Muscle of leg (tissue), 11 donors: ENCODE results near the gene OTOGL. TPM values are rescaled to one million over a fixed set of nuclear protein-coding genes. Genes with fewer than 3 reads are reported as not detected.
A peak's percentile ranks its signal among the peaks of the same experiment; 100 is the strongest.
"Not testable (repeated sequence)": the region's sequence is repeated elsewhere in the genome, so short reads cannot be mapped to it uniquely, and the experiment has no call there.

Experiments used
- DNase-seq: peaks from one replicate; pipeline ENCODE4 v3.0.0; 2013
- H3K27ac ChIP-seq: one replicate; pipeline ENCODE4 v1.5.1; 2013; ENCODE audit warnings: mild to moderate bottlenecking, low read length, control low read depth
- H3K27me3 ChIP-seq: one replicate; pipeline ENCODE4 v1.6.1; 2013; ENCODE audit warnings: low read length; ENCODE audit not compliant: control insufficient read depth, insufficient read depth
- H3K36me3 ChIP-seq: one replicate; pipeline ENCODE4 v1.6.1; 2013; ENCODE audit warnings: low read length; ENCODE audit not compliant: control insufficient read depth, insufficient read depth
- H3K4me1 ChIP-seq: one replicate; pipeline ENCODE4 v1.6.1; 2013; ENCODE audit warnings: low read length; ENCODE audit not compliant: control insufficient read depth, insufficient read depth
- H3K4me3 ChIP-seq: one replicate; pipeline ENCODE4 v1.5.1; 2013; ENCODE audit warnings: low read length, control low read depth
- H3K9me3 ChIP-seq: replicated peaks from 2 replicates; pipeline ENCODE4 v1.6.1; 2013; ENCODE audit warnings: low read depth, low read length; ENCODE audit not compliant: control insufficient read depth
- WGBS: methylation state at CpG from one replicate; pipeline ENCODE4 v1.1.5; 2013; ENCODE audit warnings: missing lambda C conversion rate; ENCODE audit not compliant: insufficient coverage; 5-methylcytosine and 5-hydroxymethylcytosine counted together
- polyA plus RNA-seq, 8 donors: library from polyadenylated mRNA; unstranded; fragments of 120-200 nt; gene quantifications; one replicate each; pipeline versions ENCODE4 v1.2.1 to v1.2.3, GENCODE V29; 2013; ENCODE audit warnings: inconsistent platforms in 1 of 8, low replicate concordance in 1 of 8; ENCODE audit not compliant: insufficient read length in 8 of 8, insufficient read depth in 1 of 8
- total RNA-seq: library from RNA; stranded (reverse); fragments of 120-200 nt; gene quantifications from one replicate; pipeline ENCODE4 v1.2.4, GENCODE V29; 2013

Gene OTOGL
- total and polyA plus RNA-seq, 9 donors: 0.16 to 0.47 (median 0.39) TPM

- Histone ChIP-seq H3K4me3 (no peak overlapping the region), H3K36me3 (no peaks in the 10 kb centered on the region), H3K27ac (no peak overlapping the region), H3K4me1 (peaks cover 5% of the 10 kb centered on the region), H3K9me3 (no peaks in the 10 kb centered on the region), H3K27me3 (no peaks in the 10 kb centered on the region)
- WGBS: no CpG with 5 or more reads among the region's 3 CpGs
- no peak for DNase-seq
Measured at GRCh38 chr12:80121661-80122060, 22.3 kb downstream of the OTOGL start.

GRCh38 chr12:80129895-80130530 is 30.7 kb downstream of the OTOGL start:
- H3K36me3 ChIP-seq: no peaks in the 10 kb centered on the region
- H3K4me1 ChIP-seq: no peaks in the 10 kb centered on the region
- H3K4me3 ChIP-seq: no peak overlapping the region
- no peaks in the 10 kb centered on the region for H3K27me3 ChIP-seq
- DNase-seq: peak; percentile 54
- no peak overlapping the region for H3K27ac ChIP-seq
- no peaks in the 10 kb centered on the region for H3K9me3 ChIP-seq

- WGBS: no CpG with 5 or more reads among the region's 3 CpGs
- H3K27ac ChIP-seq: no peak overlapping the region
- H3K9me3 ChIP-seq: no peaks in the 10 kb centered on the region
- H3K36me3 ChIP-seq: no peaks in the 10 kb centered on the region
- H3K4me3 ChIP-seq: no peak overlapping the region
- H3K27me3 ChIP-seq: no peaks in the 10 kb centered on the region
- no peak for DNase-seq
- H3K4me1 ChIP-seq: no peaks in the 10 kb centered on the region
Measured at GRCh38 chr12:80135624-80136023, 36.3 kb downstream of the OTOGL start.

GRCh38 chr12:80140005-80140404 is 40.7 kb downstream of the OTOGL start:
- Histone ChIP-seq H3K4me1 (no peaks in the 10 kb centered on the region), H3K36me3 (no peaks in the 10 kb centered on the region), H3K9me3 (no peaks in the 10 kb centered on the region), H3K27me3 (no peaks in the 10 kb centered on the region), H3K27ac (no peak overlapping the region), H3K4me3 (no peak overlapping the region)
- DNase-seq: no peak
- WGBS: 67% methylated on average over 1 of the region's 4 CpGs

GRCh38 chr12:80142640-80143039 is 43.3 kb downstream of the OTOGL start:
- no peaks in the 10 kb centered on the region for H3K36me3 ChIP-seq
- no peak overlapping the region for H3K4me3 ChIP-seq
- no peak for DNase-seq
- H3K9me3 ChIP-seq: no peaks in the 10 kb centered on the region
- H3K27me3 ChIP-seq: no peaks in the 10 kb centered on the region
- 40% methylated on average over 1 of the region's 2 CpGs for WGBS
- H3K27ac ChIP-seq: no peak overlapping the region
- no peaks in the 10 kb centered on the region for H3K4me1 ChIP-seq

- WGBS: 83% methylated on average over 2 of the region's 4 CpGs
- Histone ChIP-seq H3K27me3 (no peaks in the 10 kb centered on the region), H3K9me3 (no peaks in the 10 kb centered on the region), H3K4me1 (no peaks in the 10 kb centered on the region), H3K4me3 (no peak overlapping the region), H3K27ac (no peak overlapping the region), H3K36me3 (no peaks in the 10 kb centered on the region)
- no peak for DNase-seq
Measured at GRCh38 chr12:80143537-80143936, 44.2 kb downstream of the OTOGL start.

GRCh38 chr12:80149547-80150313 is 50.4 kb downstream of the OTOGL start:
- H3K36me3 ChIP-seq, H3K27ac ChIP-seq, H3K4me1 ChIP-seq, H3K4me3 ChIP-seq, H3K27me3 ChIP-seq, DNase-seq, H3K9me3 ChIP-seq: not testable (repeated sequence)
- 100% methylated on average over 6 of the region's 26 CpGs for WGBS

GRCh38 chr12:80151131-80151530 is 51.8 kb downstream of the OTOGL start:
- no CpG with 5 or more reads among the region's 2 CpGs for WGBS
- Histone ChIP-seq H3K27ac (no peak overlapping the region), H3K4me1 (no peaks in the 10 kb centered on the region), H3K9me3 (no peaks in the 10 kb centered on the region), H3K4me3 (no peak overlapping the region), H3K27me3 (no peaks in the 10 kb centered on the region), H3K36me3 (no peaks in the 10 kb centered on the region)
- peak; percentile 22 for DNase-seq

- H3K4me1 ChIP-seq: no peaks in the 10 kb centered on the region
- H3K4me3 ChIP-seq: no peak overlapping the region
- H3K27me3 ChIP-seq: no peaks in the 10 kb centered on the region
- H3K36me3 ChIP-seq: no peaks in the 10 kb centered on the region
- WGBS: no CpG with 5 or more reads among the region's 1 CpG
- DNase-seq: no peak
- no peaks in the 10 kb centered on the region for H3K9me3 ChIP-seq
- H3K27ac ChIP-seq: no peak overlapping the region
Measured at GRCh38 chr12:80154261-80154660, 54.9 kb downstream of the OTOGL start.

- no peaks in the 10 kb centered on the region for H3K27me3 ChIP-seq
- 88% methylated on average over 3 of the region's 5 CpGs for WGBS
- no peak overlapping the region for H3K4me3 ChIP-seq
- H3K9me3 ChIP-seq: no peaks in the 10 kb centered on the region
- no peak for DNase-seq
- H3K4me1 ChIP-seq: no peaks in the 10 kb centered on the region
- H3K27ac ChIP-seq: no peak overlapping the region
- no peaks in the 10 kb centered on the region for H3K36me3 ChIP-seq
Measured at GRCh38 chr12:80156306-80156705, 57.0 kb downstream of the OTOGL start.
